HL-60/S4 treated with retinoic acid at 250 ng/mL for 4 days and 3 days (cell line): ENCODE measurements around the gene KSR2.

Source experiments
- in situ Hi-C: fragments of 300-500 bp; cut with MboI; formaldehyde crosslinking; loops from 2 replicates; pipeline ENCODE4 v1.7.0; 2022; ENCODE audit warnings: low sequenced_read_pairs

Gene KSR2

GRCh38 chr12:117476341-117476740 is 492.4 kb downstream of the KSR2 start:
- in situ Hi-C loops, result no loop called here

DNA sequence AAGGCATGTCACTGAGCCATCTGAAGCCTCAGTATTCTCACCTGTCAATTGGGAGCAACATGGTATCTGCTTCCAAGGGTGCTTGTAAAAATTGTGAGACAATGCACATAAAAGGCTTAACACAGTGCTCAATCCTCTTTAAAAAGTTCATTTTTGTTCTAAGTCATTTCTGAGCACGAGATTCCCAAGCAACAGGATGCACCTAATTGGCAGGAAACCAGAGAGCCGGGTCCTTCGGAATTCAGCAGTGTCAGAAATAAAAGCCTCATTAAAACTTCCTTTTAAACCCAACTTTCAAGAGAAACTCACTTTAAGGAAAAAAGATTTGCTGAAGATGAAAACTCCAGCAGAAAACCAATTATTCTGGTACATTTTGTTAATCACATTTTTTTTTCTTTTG is 494.9 kb downstream of the KSR2 start:
- in situ Hi-C loops, result no loop called here

GRCh38 chr12:117472983-117473382 is 495.8 kb downstream of the KSR2 start:
- in situ Hi-C loops, result no loop called here

DNA sequence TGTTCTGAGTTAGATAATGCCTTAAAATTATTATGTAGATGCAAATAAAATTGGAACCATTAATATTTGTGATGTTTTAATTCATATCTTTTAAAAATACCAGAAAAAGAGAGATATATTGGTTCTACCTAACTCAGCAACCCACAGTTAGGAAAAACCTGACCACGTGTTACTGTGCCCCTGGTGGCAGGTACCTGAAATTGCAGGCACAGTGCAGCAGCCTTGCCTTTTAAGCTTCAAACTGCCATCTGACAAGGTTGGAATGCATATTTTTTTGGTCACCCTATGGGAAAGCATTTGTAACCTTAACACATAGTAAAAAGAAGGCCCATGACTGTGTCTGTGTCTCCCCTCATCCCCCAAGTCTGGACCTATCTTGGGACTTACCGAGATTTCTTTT is 498.0 kb downstream of the KSR2 start:
- in situ Hi-C loops, result no loop called here

- in situ Hi-C loops, result no loop called here
Measured at GRCh38 chr12:117469883-117470483, 498.8 kb downstream of the KSR2 start.

GRCh38 chr12:117468016-117468415 is 500.8 kb downstream of the KSR2 start:
- in situ Hi-C loops, result no loop called here

- in situ Hi-C loops, result no loop called here
Measured at GRCh38 chr12:117467588-117467987, 501.2 kb downstream of the KSR2 start.

DNA sequence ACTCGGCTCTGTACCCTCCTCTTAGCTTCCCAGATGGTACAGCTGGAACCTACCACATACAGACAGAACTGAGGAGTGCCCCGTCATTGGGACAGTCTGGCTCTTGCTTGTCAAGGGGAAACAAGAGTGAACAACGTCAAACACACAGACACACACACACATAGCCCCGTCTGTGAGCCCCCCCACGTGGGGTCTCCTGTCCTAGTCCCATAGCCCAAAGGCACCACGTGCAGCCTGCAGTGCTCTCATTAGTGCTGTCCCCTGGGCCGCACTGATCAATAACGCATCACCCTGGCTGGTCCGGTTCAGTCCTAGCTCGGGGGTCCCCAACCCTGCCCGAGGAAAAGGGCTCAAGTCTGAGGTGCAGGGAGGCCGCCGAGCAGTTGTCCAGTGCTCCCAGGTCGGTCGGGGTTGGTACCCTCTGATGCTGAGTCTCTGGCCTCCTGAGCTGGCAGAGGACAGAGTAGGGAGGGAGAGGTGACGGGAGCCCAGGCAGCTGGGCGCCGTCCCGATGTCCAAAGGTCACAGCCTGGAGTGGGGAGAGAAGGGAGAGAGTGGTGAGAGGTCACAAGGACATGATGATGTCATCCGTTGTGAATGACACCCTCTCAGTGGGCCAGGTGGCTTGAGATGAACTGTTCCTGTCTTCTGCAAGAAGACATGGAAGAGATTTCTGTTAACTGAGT is 502.0 kb downstream of the KSR2 start:
- in situ Hi-C loops, result no loop called here

DNA sequence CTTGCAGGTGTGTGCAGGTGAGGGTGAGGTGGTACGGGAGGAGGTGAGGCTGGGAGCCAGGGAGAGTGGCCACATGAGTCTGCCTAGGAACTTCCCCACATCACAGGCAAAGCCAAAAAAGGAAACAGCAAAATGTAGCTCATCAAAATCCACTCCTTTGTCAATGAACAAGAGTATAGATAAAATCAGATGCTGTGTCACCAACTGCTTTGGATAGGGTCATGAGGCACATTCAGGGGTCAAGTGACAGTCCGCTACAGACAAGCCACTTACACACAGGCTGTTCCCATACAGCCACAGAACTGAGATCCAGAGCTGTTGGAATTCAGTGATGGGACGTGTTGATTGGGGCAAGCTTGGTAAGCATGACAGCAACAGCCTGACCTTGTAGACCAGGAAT is 507.1 kb downstream of the KSR2 start:
- in situ Hi-C loops, result no loop called here

- in situ Hi-C loops, result no loop called here
Measured at GRCh38 chr12:117459229-117459628, 509.6 kb downstream of the KSR2 start.

DNA sequence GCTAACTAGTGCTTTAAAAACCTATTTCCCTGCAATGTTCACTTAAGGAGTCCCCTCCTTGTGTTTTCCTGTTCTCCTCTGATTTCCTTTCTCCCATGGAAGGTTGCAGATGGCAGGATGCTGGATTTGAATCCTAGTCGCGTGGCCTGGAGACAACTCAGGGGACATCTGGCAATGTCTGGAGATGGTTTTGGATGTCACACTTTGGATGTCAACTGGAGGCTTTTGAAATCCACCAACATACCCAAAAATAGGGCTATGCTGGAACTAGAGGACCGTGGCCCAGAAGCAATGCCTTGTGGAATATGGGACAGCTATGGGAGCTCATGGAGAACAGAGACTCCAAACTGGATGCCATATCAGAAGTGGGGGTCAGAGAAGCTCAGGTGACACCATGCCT is 511.6 kb downstream of the KSR2 start:
- in situ Hi-C loops, result no loop called here

GRCh38 chr12:117456076-117456475 is 512.7 kb downstream of the KSR2 start:
- in situ Hi-C loops, result no loop called here

GRCh38 chr12:117453961-117454360 is 514.8 kb downstream of the KSR2 start:
- in situ Hi-C loops, result no loop called here

- in situ Hi-C loops, result no loop called here
Measured at GRCh38 chr12:117452112-117452511, 516.7 kb downstream of the KSR2 start.

DNA sequence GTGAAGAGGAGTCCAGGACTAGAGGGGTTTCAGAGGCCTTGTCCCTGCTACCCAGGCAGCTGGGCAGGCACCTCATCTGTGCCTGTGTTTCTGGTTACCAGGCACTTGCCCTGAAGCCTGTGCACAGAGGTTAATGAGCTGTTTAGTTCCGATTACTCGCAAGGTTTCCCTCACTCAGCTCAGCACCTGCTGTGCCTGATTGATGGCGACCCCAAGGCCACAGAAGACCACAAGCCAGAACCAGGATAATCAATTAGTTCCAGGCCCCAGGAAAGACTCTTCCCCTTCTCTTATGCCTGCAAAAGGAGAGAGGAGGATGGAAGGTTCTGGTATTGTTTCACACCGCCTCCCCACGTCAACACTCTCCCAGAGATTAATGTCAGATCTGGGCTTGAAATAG is 518.6 kb downstream of the KSR2 start:
- in situ Hi-C loops, result no loop called here

GRCh38 chr12:117447665-117448366 is 521.0 kb downstream of the KSR2 start:
- in situ Hi-C loops, result no loop called here

- in situ Hi-C loops, result no loop called here
Measured at GRCh38 chr12:117444781-117445180, 524.0 kb downstream of the KSR2 start.

- in situ Hi-C loops, result no loop called here
Measured at GRCh38 chr12:117441751-117442150, 527.0 kb downstream of the KSR2 start.

DNA sequence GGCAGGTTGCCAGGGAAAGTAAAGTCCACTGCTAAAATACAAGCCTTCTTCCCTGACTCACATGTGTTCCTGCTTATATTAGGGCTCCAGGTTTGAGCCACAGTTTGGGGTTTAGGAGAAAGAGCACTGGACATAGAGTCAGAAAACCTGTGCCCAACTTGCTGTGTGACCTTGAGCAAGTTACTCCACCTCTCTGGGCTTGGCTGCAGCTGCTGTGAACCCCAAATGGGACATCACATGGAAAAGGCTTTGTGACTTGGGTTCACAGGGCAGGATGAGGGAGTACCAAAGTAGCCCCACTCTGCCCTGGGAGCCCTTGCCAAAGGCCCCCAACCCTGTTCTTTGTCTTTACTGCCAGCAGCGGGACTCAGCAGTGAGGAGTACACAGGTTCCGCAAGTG is 528.4 kb downstream of the KSR2 start:
- in situ Hi-C loops, result no loop called here

- in situ Hi-C loops, result no loop called here
Measured at GRCh38 chr12:117439531-117440001, 529.2 kb downstream of the KSR2 start.

GRCh38 chr12:117438809-117439208 is 530.0 kb downstream of the KSR2 start:
- in situ Hi-C loops, result no loop called here
